HG03095 (cell line): ENCODE measurements around the gene ABCB9.
"Not testable (repeated sequence)": the region's sequence is repeated elsewhere in the genome, so short reads cannot be mapped to it uniquely, and the experiment has no call there.

Experiments
- ATAC-seq: cut with Tn5 transposase; IDR thresholded peaks from one replicate; pipeline ENCODE4 v1.9.1; 2021; ENCODE audit warnings: moderate library complexity; ENCODE audit not compliant: unreplicated experiment

The ABCB9 gene

GRCh38 chr12:122899887-122900286 is 66.4 kb downstream of the ABCB9 start:
- ATAC-seq: no peak

DNA sequence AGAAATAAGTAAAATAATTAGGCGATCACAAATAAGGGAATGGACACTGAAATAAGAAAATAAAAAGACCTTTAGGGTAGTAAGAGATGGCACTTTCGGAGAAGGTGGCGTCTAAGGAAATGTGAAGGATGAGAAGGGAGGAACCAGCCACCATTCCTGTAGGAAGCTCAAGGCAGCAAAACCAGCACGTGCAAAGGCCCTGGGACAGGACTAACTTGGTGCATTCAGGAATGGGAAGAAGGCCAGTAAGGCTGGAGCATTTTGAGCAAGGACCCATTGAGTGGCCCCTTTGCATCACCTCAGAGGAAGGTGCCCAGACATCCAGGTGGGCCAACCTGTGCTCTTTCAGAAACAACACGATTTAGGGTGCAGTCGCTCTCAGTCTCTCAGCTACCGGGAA is 69.6 kb downstream of the ABCB9 start:
- ATAC-seq: no peak

DNA sequence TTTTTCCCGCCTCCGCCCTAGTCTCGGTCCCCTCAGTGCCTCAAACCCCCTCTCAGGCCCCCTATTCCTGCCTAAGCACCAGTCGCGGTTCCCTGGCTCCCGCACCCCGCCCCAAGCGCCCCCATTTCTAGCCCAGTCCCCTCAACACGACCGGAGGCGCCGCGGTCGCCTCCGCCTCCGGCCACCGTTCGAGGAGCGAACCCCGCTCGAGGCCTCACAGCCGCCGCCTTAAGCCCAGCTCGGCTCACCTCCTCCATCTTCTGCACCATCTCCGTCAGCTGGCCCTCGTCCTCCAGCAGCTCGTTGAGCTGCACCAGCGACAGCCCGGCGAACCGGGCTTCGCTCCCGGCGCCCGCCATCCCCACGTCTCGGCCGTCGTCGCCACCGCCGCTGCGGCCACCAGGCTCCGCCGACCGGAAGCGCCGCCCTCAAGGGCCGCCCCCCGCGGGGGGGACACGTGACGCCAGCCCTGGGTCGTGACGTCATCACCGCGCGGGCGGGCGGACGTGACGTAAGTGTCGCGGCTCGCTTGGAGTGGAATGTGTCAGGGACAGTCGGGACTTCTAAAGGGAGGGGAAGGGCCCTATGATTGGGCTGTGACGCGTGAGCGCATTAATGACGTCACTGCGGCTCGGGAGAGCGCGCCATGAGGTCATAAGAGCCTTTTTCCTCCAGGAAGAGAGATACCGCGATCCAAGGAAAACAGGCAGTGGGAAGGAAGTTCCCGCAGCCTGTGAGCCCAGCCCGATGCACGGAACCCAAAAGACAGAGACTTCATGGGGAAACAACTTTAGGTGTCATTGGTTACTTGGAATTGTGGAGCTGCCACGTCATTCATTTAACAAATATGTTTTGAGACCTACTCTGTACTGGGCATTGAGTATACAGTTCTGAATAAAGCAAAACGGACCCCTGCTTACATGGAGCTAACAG is 70.3 kb downstream of the ABCB9 start, which contains the start of gene VPS37B:
TSS of gene VPS37B (minus strand) at position 421 of the 933 bp plus-strand sequence. CDS start at position 359, 62 bp downstream.
- ATAC-seq: no peak

DNA sequence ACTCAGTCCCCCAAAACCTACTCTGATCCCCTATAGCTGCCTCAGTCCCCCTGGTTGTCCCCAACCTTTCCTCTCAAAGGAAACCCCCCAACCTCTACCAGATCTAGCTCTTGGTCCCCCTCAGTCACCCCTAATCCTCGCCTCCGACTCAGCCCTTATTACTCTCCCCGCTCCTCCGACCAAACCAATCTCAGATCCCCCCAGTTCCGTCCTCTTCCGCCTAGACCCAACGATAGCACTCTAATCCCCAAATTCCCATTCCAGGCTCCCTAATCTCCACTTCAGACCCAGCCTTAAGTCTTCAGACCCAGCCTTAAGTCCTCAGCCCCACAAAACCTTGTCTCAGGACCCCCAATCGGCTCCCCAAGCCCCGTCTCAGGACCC is 71.0 kb downstream of the ABCB9 start:
- ATAC-seq: no peak

GRCh38 chr12:122894193-122895121 is 71.8 kb downstream of the ABCB9 start:
- ATAC-seq: no peak

GRCh38 chr12:122893208-122894153 is 72.8 kb downstream of the ABCB9 start:
- no peak for ATAC-seq

GRCh38 chr12:122892724-122893123 is 73.5 kb downstream of the ABCB9 start:
- ATAC-seq: not testable (repeated sequence)

DNA sequence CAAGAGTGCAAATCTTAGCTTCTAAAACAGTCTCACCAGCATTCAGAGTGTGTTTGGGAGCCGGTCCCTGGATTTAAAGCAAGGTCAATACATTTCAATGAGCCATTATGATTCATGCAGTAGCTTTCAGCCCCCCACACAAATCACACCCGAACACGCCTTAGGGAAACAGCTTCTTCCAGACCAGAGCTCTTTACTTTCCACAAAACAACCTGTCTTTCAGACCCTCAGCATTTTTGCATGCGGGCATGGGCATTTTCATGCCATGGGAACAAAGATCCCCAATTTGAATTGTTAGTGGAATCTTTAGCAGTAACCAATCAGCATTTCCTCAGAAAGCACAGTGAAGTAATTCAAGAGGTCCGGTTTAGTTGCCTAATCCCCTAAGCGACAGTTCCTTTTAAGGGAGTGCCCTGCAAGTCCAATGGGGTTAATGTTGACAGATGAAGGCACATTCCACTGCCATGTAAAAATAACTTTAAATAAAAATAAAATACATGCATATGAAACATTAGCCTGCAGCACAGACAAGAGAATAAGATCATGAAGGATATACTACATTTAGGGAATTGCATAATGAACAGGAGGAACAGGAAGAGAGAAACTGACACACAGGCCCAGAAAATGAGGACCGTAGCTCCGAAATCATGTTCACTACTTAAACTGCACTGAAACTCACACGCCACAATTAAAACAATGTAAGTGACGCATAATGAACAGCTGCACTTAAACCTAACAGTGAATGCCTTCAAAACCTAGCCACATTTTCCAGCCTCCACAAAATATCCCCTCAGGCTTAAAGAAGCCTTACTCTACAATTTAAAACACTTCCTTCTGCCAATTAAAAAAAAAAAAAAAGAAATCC is 74.4 kb downstream of the ABCB9 start:
- no peak for ATAC-seq

DNA sequence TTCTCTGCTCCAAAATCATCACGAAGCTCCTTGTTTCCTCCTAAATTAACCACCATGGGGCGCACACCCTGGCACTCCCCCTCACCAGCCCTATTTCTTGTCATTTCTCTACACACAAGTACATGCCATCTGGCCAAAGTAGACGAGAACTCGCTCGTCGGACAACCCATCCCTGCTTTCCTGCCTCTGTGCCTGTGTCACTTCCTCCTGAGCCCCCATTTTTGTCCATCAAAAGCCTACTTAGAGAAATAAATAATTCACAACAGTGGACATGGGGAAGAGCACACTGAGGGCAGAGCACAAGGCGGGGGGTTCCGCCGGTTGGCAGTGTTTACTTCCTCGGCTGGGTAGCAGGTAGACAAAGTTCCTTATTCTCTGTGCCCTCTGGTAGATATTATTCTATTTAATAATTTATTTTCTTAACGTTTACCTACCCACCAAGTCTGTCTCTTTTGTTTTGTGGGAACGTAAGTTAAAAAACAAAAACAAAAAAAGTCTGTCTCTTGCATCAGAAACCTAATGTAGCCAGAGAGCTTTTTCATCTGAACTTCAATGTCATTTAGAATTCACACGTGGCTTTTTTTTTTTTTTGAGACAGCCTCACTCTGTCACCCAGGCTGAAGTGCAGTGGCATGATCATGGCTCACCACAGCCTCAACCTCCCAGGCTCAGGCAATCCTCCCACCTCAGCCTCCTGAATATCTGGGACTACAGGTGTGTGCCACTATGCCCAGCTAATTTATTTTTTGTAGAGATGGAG is 76.3 kb downstream of the ABCB9 start:
- no peak for ATAC-seq

DNA sequence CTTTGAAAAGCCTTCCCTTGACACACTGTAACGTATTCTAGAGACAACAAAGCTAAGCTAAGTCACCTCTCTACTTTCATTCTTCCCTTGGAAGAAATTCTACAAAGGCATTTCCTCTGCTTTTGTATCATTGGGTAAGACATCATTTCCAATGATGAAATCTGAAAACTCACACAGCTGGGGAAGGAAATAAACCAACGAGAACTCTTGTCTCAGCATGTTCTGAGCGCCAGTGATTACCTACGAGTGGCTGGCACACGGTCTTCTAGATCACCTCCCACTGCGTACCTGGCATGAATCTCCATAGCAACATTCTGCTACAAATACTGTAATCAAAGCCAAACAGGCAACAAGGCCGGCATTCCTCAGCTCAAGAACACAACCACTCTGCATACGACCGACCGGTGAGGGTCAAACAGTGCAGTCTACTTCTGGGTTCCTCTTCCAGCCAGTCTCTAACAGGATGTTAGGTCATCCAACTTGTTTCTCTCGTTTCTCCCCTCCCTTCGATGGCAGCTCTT is 78.0 kb downstream of the ABCB9 start:
- ATAC-seq: peak; percentile 44

GRCh38 chr12:122887819-122888212 is 78.4 kb downstream of the ABCB9 start:
- ATAC-seq: peak; percentile 21

- peak; percentile 66 for ATAC-seq
Observed at GRCh38 chr12:122886851-122887818, 79.1 kb downstream of the ABCB9 start.

DNA sequence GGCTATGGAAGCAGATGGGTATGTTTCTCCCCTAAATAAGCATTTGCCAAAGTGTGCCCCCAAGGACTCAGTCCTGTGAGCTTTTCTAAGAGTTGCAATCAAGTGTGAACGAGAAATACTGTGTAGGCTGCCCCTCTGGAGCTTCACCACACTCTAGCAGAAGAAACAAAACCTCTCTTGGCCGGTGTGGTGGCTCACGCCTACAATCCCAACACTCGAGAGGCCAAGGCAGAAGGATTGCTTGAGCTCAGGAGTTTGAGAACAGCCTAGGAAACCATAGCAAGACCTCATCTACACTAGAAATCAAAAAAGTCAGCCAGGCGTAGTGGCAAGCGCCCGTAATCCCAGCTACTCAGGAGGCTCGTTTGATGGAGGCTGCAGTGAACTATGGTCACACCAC is 80.1 kb downstream of the ABCB9 start:
- ATAC-seq: no peak

GRCh38 chr12:122884860-122885259 is 81.4 kb downstream of the ABCB9 start:
- ATAC-seq: no peak

- ATAC-seq: no peak
Observed at GRCh38 chr12:122884091-122884826, 82.0 kb downstream of the ABCB9 start.

- ATAC-seq: no peak
Observed at GRCh38 chr12:122882908-122883558, 83.2 kb downstream of the ABCB9 start.
